CD4-positive, alpha-beta T cell treated with Interleukin-10 for 1 hour (primary cell): Measurements from ENCODE around the gene H19.

ENCODE experiments used
- DNase-seq: peaks from one replicate; pipeline ENCODE4 v3.0.0-alpha.2; 2020

H19 gene

GRCh38 chr11:1946812-1947484 lies 50.7 kb downstream of the H19 start, which contains the start of gene MRPL23:
MRPL23 (plus strand) TSS chr11:1947332; CDS start chr11:1947363, 31 bp downstream.
- DNase-seq = peak; percentile 41
